ENCODE results near the gene PLCXD3.

The PLCXD3 gene

DNA sequence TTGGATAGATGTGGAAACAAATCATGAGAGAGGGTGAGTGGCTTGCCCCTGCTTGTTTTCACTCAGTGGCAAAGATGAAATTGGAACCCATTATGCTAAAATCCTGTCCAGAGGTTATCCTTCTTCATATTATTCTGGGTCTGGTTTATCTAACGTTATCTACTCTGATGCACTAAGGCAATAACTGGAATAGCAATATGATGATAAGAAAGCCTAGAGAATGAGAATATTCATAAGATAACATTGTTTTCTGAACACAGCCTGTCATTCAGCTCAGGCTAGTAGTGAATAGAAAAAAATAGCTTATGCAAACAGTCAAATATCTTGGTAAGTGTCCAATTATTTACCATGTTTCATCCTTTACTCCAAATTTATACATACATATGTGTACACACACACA, 165.1 kb downstream of the PLCXD3 start:
- H3K4me3 ChIP-seq (ENCODE audit: low read depth, low read length) = no peak overlapping the region
- H3K36me3 ChIP-seq (ENCODE audit: control insufficient read depth in 2 of 2, insufficient read depth in 1 of 2, low read length in 2 of 2) = no peaks in the 10 kb centered on the region
- H3K27ac ChIP-seq (ENCODE audit: extremely low read depth, low read depth, low read length) = no peak overlapping the region
- TF ChIP-seq ZNF549 (tag by site-specific recombination; IDR thresholded peaks at IDR 0.05) (no peak), ZNF404 (tag by site-specific recombination; IDR thresholded peaks at IDR 0.05) (no peak), KLF8 (tag by site-specific recombination; IDR thresholded peaks at IDR 0.05) (no peak), ZBTB20 (tag by site-specific recombination; IDR thresholded peaks at IDR 0.05) (no peak), ZNF561 (tag by site-specific recombination; IDR thresholded peaks at IDR 0.05; ENCODE audit: borderline replicate concordance) (no peak), KLF9 (tag by site-specific recombination; IDR thresholded peaks at IDR 0.05; ENCODE audit: low read depth) (no peak), ZNF776 (tag by site-specific recombination; IDR thresholded peaks at IDR 0.05; ENCODE audit: borderline replicate concordance) (no peak), ZNF792 (tag by site-specific recombination; IDR thresholded peaks at IDR 0.05) (no peak)
- TF ChIP-seq, protein P1, sequence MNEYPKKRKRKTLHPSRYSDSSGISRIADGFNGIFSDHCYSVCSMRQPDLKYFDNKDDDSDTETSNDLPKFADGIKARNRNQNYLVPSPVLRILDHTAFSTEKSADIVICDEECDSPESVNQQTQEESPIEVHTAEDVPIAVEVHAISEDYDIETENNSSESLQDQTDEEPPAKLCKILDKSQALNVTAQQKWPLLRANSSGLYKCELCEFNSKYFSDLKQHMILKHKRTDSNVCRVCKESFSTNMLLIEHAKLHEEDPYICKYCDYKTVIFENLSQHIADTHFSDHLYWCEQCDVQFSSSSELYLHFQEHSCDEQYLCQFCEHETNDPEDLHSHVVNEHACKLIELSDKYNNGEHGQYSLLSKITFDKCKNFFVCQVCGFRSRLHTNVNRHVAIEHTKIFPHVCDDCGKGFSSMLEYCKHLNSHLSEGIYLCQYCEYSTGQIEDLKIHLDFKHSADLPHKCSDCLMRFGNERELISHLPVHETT (tag by site-specific recombination; IDR thresholded peaks at IDR 0.05) = no peak
- TF ChIP-seq, protein P2, sequence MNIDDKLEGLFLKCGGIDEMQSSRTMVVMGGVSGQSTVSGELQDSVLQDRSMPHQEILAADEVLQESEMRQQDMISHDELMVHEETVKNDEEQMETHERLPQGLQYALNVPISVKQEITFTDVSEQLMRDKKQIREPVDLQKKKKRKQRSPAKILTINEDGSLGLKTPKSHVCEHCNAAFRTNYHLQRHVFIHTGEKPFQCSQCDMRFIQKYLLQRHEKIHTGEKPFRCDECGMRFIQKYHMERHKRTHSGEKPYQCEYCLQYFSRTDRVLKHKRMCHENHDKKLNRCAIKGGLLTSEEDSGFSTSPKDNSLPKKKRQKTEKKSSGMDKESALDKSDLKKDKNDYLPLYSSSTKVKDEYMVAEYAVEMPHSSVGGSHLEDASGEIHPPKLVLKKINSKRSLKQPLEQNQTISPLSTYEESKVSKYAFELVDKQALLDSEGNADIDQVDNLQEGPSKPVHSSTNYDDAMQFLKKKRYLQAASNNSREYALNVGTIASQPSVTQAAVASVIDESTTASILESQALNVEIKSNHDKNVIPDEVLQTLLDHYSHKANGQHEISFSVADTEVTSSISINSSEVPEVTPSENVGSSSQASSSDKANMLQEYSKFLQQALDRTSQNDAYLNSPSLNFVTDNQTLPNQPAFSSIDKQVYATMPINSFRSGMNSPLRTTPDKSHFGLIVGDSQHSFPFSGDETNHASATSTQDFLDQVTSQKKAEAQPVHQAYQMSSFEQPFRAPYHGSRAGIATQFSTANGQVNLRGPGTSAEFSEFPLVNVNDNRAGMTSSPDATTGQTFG (tag by site-specific recombination; IDR thresholded peaks at IDR 0.05; ENCODE audit: borderline replicate concordance) = no peak
- no peaks in the 10 kb centered on the region for H3K9me3 ChIP-seq (ENCODE audit: control insufficient read depth, insufficient read depth, low read depth, low read length)
- no peaks in the 10 kb centered on the region for H3K4me1 ChIP-seq (ENCODE audit: control insufficient read depth, insufficient read depth, low read length)
- CTCF ChIA-PET = no interaction called here
- POLR2A ChIA-PET = no interaction called here

DNA sequence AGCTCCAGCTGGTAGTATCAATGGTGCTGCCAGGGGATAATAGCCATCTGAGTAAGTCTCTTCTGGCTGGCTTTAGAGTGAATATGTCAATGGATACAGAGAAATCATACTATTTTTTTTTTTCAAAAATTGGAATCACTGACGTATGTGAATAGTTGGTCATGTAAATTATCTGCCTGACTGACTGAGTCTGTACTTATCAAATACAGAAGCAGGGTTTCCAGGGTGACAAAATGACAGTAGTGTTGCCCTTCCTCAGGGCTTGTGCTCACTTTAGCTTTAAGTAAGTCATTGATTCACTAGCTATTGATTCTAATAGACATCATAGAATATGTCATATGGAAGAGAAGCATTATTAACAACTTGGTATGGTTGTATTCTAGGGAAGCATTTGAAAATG, 171.1 kb downstream of the PLCXD3 start:
- CTCF ChIA-PET = interaction anchor here (0.7 kb wide), 1 partner anchor 303 kb away, joined by 3 read pairs; no protein-coding TSS in a partner anchor
- TF ChIP-seq, protein P3, sequence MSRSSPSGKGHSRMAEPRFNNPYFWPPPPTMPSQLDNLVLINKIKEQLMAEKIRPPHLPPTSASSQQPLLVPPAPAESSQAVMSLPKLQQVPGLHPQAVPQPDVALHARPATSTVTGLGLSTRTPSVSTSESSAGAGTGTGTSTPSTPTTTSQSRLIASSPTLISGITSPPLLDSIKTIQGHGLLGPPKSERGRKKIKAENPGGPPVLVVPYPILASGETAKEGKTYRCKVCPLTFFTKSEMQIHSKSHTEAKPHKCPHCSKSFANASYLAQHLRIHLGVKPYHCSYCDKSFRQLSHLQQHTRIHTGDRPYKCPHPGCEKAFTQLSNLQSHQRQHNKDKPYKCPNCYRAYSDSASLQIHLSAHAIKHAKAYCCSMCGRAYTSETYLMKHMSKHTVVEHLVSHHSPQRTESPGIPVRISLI (tag by site-specific recombination; IDR thresholded peaks at IDR 0.05) = no peak
- TF ChIP-seq GFI1B (tag by site-specific recombination; IDR thresholded peaks at IDR 0.05) (no peak), PRDM1 (tag by site-specific recombination; IDR thresholded peaks at IDR 0.05) (no peak), ZNF48 (tag by site-specific recombination; IDR thresholded peaks at IDR 0.05) (no peak), ZFP37 (tag by site-specific recombination; IDR thresholded peaks at IDR 0.05) (no peak), ZBTB21 (tag by site-specific recombination; IDR thresholded peaks at IDR 0.05) (no peak), ZNF600 (tag by site-specific recombination; IDR thresholded peaks at IDR 0.05) (no peak), ZNF830 (tag by site-specific recombination; IDR thresholded peaks at IDR 0.05; ENCODE audit: low read depth) (no peak), ZNF426 (tag by site-specific recombination; IDR thresholded peaks at IDR 0.05) (no peak), ZBTB17 (tag by site-specific recombination; IDR thresholded peaks at IDR 0.05) (no peak), ZFHX2 (tag by site-specific recombination; conservative IDR thresholded peaks at IDR 0.05) (no peak), ZNF560 (tag by site-specific recombination; IDR thresholded peaks at IDR 0.05; ENCODE audit: borderline replicate concordance) (no peak), SETDB1 (IDR thresholded peaks at IDR 0.05; ENCODE audit: insufficient read length, low read length) (no peak), ZIC2 (tag by site-specific recombination; IDR thresholded peaks at IDR 0.05) (no peak), ZNF623 (tag by site-specific recombination; IDR thresholded peaks at IDR 0.05) (no peak), ZNF202 (tag by site-specific recombination; IDR thresholded peaks at IDR 0.05; ENCODE audit: borderline replicate concordance) (no peak), ZBTB20 (tag by site-specific recombination; IDR thresholded peaks at IDR 0.05) (no peak), HOXD13 (CRISPR knock-in tag; IDR thresholded peaks at IDR 0.05; ENCODE audit: borderline replicate concordance) (no peak)
- POLR2A ChIA-PET = no interaction called here
- no peaks in the 10 kb centered on the region for H3K9me3 ChIP-seq (ENCODE audit: control insufficient read depth, insufficient read depth, low read depth, low read length)
- no peaks in the 10 kb centered on the region for H3K36me3 ChIP-seq (ENCODE audit: control insufficient read depth in 2 of 2, insufficient read depth in 1 of 2, low read length in 2 of 2)
- H3K4me3 ChIP-seq (ENCODE audit: low read depth, low read length) = no peak overlapping the region
- H3K27ac ChIP-seq (ENCODE audit: extremely low read depth, low read depth, low read length) = no peak overlapping the region
- H3K4me1 ChIP-seq (ENCODE audit: control insufficient read depth, insufficient read depth, low read length) = no peaks in the 10 kb centered on the region

Data from HEK293 (cell line).